ENCODE results near the gene GIPC3.

The GIPC3 gene

GRCh38 chr19:3605770-3606169 is 20.5 kb downstream of the GIPC3 start:
- no peak for DNase-seq

GRCh38 chr19:3606174-3606689 is 21.0 kb downstream of the GIPC3 start:
- DNase-seq = no peak

- no peak for DNase-seq
Measured at GRCh38 chr19:3606690-3607289, 21.5 kb downstream of the GIPC3 start, which contains the start of gene TBXA2R. TBXA2R (minus strand) TSS chr19:3606875; CDS start chr19:3600634, 6,241 bp downstream.

GRCh38 chr19:3607303-3608078 is 22.2 kb downstream of the GIPC3 start:
- DNase-seq = no peak

DNA sequence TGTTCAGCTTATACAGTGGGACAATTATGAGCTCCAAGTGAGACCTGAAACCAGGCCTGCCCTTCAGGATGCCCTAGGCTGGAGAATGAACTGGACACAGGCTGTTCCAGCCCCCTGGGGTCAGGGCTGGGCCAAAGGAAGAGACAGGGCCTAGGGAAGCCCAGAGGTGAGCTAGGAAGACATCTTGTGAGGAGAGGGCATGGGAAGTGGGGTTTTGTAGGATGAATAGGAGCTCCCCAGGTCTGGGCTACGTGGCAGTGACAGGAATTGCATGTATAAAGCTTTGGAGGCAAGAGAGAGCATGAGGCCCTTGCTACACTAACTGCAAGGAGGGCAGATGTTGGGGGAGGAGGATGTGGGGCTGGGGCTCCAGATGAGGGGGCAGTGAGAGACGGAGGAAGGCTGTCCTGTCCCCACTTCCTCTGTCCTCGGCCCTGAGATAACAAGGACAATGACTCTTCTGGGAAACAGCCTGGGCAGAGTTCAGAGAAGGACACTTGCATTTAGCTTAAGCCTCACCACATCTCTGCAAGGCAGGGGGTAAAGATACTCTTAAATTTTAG is 22.9 kb downstream of the GIPC3 start:
- DNase-seq = peak; percentile 48

DNA sequence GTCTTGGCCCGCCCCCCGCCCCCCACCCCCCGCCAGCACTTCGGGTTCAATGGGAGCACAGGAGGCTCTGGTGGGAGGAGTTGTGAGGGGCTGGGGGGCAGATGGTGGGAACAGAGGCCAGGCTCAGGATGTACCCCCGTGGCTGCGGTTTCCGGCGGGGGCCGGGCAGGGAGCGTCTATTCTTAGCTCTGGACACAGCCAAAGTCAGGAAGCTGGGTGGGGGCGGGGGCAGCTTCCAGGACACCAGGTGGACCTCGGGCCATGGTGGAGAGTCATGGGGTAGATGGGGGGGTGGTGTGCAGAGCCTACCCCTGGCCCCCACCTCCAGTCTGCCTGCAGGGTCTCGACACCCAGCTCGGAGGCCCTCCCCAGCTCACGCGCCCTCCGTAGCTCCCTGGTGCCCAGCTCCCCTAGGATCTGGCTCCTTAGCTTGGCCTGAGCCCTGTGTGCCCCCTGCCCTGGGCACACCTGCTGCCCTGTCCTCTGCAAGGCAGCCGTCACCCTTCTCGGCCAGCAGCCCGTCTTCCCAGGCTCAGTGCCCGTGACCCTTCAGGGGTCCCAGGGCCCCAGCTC is 23.6 kb downstream of the GIPC3 start:
- peak; percentile 10 for DNase-seq

- peak; percentile 10 for DNase-seq
Measured at GRCh38 chr19:3609779-3610719, 24.8 kb downstream of the GIPC3 start.

GRCh38 chr19:3610745-3611717 is 25.8 kb downstream of the GIPC3 start:
- no peak for DNase-seq

- DNase-seq = no peak
Measured at GRCh38 chr19:3611841-3612240, 26.6 kb downstream of the GIPC3 start.

GRCh38 chr19:3612330-3612729 is 27.1 kb downstream of the GIPC3 start:
- no peak for DNase-seq

- DNase-seq = no peak
Measured at GRCh38 chr19:3612901-3613741, 27.8 kb downstream of the GIPC3 start.

GRCh38 chr19:3613818-3614661 is 28.8 kb downstream of the GIPC3 start:
- no peak for DNase-seq

- no peak for DNase-seq
Measured at GRCh38 chr19:3614858-3615505, 29.7 kb downstream of the GIPC3 start.

DNA sequence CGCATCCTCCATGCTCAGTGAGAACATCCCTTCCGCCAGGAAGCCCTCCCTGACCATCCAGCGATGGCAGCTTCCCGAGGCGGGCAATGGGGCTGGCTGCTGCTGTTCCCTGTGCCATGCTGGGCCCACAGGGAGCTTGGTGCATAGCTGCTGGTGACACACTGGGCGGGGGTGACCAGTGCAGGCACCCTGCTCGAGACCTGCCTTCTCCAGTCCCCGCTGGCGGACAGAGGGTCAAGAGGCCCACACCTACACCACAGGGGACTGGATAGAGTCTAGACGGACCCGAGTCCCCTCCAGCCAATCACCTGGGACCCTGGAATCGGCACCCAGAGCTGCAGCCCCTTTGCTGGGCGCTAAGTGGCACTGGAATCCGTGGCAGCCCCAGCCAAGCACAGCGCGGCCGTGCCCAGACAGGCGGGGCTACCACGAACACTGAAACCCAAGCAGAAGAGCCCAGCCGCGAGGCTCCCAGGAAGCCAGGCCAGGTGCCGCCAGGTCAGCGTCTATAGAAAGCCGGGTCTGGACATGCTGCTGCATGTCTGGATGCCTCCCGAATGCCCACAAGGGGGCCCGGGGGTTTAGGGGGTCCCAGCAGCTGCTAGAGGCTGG is 30.4 kb downstream of the GIPC3 start:
- DNase-seq = no peak

GRCh38 chr19:3617463-3617862 is 32.2 kb downstream of the GIPC3 start:
- DNase-seq = no peak

DNA sequence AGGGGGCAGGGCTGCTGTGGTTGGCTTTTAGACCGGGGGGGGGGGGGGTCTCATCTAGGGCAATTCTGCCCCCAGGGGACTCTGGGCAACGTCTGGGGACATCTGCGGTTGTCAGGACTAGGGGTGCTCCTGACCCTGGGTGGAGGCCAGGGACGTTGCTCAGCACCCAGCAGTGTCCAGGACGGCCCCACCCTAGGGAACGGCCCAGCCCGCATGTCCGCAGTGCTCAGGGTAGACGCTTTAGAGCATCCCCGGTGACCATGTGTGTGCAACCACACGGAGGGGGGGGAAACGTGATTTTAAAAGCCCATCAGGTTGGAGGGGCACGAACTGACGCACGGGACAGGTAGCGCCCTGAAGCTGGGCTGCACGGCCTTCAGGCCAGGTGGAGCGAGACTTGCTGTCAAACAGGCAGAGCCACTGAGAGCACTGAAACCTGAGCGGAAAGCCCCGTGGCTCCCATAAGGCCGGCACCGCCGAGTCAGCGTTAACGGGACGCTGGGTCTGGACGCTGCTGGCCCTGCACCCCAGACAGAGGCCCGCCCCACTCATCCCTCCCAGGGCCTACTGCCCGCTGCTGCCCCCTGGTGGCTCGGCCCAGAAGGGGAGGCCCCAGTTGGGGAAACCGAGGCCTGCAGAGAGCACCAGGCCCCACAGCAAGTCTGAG is 33.0 kb downstream of the GIPC3 start:
- DNase-seq = peak; percentile 19

DNA sequence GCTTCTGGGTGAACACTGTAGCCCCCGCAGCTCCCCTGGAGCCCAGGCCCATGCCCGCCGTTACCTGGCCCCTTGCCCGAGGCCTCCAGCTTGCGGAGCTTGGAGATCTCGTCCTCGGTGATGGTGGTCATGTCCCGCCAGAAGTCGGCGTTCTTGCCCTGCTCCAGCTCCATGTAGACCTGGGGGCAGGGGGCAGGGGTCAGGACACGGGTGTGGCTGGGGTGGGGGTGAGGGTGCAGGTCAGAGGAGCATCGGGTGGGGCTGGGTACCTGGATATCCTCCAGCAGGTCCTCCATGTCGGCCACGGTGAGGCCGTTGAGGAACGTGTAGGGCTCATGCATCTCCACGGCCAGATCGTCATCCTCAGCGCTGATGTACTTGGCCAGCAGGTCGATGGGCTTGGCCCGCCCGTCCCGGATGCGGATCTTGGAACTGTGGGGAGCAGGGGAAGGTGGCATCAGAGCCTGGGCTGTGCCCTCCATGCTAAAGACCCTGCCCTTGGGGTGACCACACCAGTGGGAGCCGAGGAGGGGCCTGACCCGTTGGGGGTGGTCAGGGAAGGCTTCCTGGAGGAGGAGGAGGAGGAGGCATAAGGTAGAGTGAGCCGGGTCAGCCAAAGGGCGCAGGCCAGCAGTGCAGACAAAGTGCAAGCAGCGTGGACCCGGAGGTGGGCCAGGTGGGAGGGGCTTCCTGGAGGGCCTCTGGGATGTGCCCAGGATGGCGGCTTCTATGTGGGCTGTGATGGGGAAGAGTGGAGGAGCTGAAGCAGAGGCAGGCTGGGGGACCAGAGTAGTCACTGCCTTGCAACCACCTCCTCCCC is 33.7 kb downstream of the GIPC3 start:
- DNase-seq = no peak

Measured in OCI-M1 (cell line).